GM18511 (cell line): ENCODE results near the gene ATP2B1.

ENCODE experiments used
- ATAC-seq: cut with Tn5 transposase; IDR thresholded peaks from one replicate; pipeline ENCODE4 v1.9.1; 2021; ENCODE audit warnings: mild to moderate bottlenecking, moderate library complexity; ENCODE audit not compliant: unreplicated experiment

Gene ATP2B1

GRCh38 chr12:89694542-89694941 lies 14.1 kb downstream of the ATP2B1 start:
- ATAC-seq: no peak

DNA sequence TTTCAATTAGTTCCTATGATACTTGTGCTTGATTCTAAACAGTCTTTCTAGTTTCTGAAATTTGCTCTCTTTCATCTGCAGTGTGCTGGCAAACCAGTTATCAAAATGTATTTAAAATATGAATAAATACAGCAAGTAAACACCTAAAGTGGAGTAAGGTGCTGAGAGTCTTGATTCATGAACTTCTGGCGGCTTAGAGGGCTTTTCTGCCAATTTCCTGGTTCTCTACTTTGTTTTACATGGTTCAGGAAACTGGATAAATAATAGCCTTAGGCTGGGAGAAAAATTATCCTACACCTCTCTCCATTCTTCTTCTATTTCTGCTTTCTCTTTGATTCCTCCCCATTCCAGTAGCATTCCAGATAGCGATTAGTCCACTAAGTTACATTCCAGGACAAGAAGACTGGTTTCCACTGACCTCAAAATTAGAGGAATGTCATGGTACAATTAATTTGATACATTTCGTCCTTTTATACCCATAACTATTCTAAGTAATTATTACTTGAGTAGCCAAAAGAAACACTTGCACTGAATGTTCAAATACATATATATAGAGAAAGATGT lies 14.9 kb downstream of the ATP2B1 start:
- ATAC-seq: no peak

DNA sequence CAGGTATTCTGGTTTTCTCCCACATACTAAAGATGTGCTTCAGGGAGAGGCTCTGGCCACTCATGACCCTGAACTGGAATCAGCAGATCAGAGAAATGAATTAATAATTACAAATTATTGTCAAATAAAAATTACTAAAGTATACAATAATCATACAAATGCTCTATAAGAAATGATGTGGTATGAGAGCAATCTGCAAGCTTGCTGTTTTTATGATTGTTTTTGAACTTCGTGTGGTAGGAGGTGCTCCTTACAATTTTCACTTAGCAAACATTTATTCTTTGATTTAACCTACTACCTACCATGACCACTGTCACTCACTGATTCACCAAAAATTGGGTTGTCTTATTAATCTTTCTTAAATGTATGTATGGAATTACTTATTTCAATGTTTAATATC lies 16.2 kb downstream of the ATP2B1 start:
- ATAC-seq: no peak

- no peak for ATAC-seq
These were observed 17.0 kb downstream of the ATP2B1 start for GRCh38 chr12:89691659-89692058.

DNA sequence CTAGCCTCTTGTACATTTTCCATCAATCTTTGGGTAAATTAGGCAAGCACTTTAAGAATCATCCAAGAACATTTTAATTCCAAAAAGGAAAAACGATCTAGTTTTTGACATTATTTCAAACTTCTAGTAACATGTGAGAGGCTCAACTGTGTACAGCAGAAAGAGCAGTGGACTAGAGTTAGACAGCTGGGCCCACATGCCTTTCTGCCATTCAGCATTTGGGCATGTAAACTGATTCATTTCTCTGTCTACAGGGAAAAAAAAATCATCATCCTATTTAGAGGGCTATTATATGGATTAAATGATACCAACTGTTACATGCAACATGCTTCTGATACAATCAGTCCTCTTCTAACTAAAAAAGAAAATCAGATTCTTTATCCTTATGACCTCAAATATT lies 17.7 kb downstream of the ATP2B1 start:
- no peak for ATAC-seq

GRCh38 chr12:89689306-89689705 lies 19.3 kb downstream of the ATP2B1 start:
- ATAC-seq: no peak

DNA sequence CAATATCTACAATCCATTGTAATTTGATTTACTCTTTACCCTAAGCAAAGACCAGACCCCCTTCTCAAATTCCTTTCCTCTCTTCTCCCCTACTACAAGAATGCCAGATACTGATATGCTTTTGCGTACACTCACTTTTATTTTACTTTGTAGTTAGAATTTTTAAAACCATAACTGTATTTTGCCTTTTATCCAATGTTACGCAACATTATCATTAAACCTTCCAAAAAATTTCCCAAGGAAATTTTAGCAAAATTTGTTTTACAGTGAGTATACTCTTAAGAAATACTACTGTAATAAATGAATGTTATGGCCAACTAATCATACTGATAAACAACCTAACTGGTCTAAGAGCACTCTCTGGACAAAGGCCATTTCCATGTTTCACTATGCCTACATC lies 22.3 kb downstream of the ATP2B1 start:
- ATAC-seq: no peak

GRCh38 chr12:89685363-89685972 lies 23.2 kb downstream of the ATP2B1 start:
- ATAC-seq: no peak

GRCh38 chr12:89684136-89684535 lies 24.5 kb downstream of the ATP2B1 start:
- no peak for ATAC-seq

GRCh38 chr12:89682284-89682683 lies 26.4 kb downstream of the ATP2B1 start:
- no peak for ATAC-seq

DNA sequence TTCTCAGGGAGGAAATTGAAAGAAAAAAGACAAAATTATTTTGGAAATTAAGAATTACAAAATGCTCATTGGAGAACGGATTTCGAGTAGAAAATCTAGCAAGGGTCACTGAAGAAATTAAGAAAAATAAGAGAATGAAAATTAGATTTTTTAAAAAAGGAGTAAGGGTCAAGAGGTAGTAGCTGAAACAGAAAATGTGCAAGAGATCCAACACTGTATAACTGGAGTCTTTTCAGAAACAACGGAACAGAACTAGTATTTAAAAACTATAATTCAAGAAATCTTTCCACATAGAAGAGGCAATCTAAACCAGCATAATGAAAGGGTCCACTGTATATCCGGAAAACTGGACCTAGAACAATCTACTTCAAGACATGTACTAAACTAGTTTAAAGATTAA lies 28.2 kb downstream of the ATP2B1 start:
- no peak for ATAC-seq

DNA sequence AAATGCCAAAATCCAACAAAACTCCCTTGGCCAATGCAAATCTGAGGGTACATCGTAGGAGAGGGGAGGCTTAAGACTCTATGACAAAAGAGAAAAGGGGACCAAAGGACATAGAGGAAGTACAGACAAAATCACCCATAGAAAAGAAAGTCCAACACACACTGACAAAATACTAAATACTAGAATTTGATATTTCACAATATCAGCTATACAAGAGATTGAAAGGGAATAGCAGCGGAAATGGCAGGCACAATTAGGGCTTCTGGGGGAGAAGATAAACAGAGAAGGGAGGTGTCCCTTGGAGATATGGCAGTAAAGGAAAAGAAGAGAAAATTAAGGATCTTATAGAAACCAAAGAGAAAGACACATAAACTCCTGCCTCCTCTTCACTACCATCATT lies 29.0 kb downstream of the ATP2B1 start:
- no peak for ATAC-seq

DNA sequence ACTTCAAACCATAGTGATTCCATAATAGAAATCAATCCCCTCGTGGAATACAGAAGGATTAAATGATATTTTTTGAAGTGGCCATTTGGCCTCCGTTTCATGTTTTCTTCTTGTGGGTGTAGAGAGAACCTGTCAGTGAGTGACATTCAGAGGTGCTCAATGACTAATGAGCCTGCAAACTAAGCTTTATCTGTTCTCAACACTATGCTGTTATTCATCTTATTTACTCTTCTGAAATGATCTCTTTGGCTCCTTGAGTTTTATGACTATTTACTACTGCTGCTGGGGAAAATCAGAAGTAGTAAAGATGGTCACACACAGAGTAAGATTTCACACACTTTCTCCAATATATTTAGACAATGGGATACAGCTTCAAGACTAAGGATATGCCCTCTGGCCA lies 30.4 kb downstream of the ATP2B1 start:
- no peak for ATAC-seq

DNA sequence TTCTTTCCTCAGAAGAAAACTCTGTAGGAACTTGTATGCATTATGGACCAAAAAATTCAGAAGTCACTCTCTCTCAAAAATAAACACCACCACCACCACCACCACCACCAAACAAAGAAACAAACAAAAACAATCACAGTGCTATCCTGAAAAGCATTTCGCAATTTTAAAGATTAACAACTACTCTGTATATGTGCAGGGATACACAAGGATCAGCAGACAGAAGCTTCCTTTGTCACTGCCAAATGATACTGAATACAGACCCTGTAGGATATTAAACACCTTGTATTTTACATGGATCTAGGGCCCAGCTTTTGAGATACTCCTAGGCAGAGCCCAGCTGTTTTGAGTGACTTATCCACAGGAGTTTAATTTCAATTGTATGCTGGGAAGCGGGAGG lies 31.7 kb downstream of the ATP2B1 start:
- no peak for ATAC-seq

GRCh38 chr12:89674326-89674942 lies 34.2 kb downstream of the ATP2B1 start:
- ATAC-seq: peak; percentile 41

- no peak for ATAC-seq
These were observed 35.0 kb downstream of the ATP2B1 start for GRCh38 chr12:89673603-89674002.

DNA sequence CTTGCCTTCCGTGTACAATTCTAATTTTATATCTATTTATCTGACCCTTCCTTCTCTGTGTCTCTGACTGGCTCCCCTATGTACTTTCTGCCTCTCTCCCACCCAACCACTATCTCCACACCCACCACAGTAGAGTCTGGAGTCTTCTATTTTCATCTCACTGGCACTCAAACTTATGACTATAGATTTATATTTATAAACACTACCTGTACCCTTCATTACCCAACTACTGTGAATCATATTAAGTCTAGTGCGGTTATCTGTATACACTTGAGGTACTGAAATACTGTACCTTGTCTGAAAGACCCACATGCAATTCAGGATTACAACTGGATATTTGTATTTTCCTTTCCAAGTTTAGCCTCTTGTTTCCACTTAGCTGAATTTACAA lies 36.1 kb downstream of the ATP2B1 start:
- ATAC-seq: no peak

GRCh38 chr12:89671469-89671868 lies 37.2 kb downstream of the ATP2B1 start:
- no peak for ATAC-seq

DNA sequence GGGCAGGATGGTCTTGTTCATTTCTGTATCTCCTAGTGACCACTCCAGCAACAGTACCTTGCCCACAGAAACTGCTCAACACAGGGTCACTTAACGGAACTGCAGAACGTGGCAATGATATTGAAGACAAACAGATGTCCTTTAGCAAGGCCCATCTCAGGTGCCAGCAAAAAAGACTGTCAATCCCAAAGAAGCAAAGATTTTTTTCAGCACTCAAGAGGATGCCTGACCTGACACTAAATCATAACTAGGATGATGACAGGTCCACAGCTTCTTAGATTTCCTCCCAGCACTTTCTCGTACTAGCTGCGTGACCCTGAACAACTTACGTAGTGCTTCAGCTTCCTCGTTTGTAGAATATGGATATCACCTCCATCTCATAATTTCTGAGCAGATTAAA lies 39.4 kb downstream of the ATP2B1 start:
- no peak for ATAC-seq

DNA sequence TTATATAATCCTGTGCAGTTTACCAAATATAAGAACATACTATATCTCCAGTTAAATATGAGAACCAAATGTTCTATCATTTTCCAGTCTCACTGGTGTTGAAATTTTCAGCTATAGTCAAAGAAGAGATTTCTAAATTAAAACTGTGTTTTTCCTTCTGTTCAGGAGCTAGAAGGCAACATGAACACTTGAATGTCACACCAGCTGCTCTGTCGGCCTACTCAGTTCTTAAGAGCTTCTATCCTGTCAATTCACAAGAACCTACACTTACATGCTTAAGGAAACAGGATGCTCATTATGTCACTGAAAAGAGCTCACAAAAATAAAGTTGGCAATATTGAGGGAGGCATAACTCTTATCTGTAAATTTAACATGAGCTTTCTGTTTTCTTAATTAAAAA lies 43.1 kb downstream of the ATP2B1 start:
- ATAC-seq: no peak

DNA sequence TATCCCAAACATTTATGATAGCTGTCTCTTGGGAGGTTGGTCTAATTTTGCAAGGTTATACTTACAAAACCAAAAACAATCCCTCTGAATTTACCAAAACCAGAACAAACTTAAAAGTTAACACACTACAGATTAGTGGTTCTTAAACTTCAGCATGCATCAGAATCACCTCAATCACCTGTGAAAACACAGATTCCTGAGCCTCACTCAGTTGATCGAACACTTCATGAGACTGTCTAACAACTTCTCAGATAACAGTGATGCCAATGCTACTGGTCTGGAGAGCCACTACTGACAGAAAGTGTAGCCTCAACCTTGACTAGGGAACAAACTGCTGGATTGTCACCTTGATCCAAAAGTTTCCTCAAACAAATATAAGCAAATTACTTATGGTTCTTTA lies 44.2 kb downstream of the ATP2B1 start:
- ATAC-seq: no peak

- ATAC-seq: peak; percentile 75
These were observed 44.9 kb downstream of the ATP2B1 start for GRCh38 chr12:89663577-89664357.
